Liver (tissue), 9 donors: ENCODE data around the gene CIZ1. TPM values are rescaled to one million over a fixed set of nuclear protein-coding genes. Genes with fewer than 3 reads are reported as not detected.

Source experiments
- DNase-seq: peaks from one replicate; pipeline ENCODE4 v3.0.0-alpha.2; 2017; ENCODE audit warnings: low spot score
- H3K27ac ChIP-seq, 2 donors: one replicate each; pipeline ENCODE4 v1.7.0; 2013; ENCODE audit warnings: inconsistent platforms in 2 of 2, low read length in 2 of 2, control low read depth in 1 of 2, low read depth in 1 of 2, mild to moderate bottlenecking in 1 of 2
- H3K27me3 ChIP-seq, 4 donors: one replicate each; pipeline versions ENCODE4 v1.6.1 to v1.7.0; 2013; ENCODE audit warnings: low read length in 3 of 4, inconsistent platforms in 1 of 4, mild to moderate bottlenecking in 1 of 4, moderate library complexity in 1 of 4; ENCODE audit not compliant: control insufficient read depth in 4 of 4, insufficient read depth in 4 of 4
- H3K36me3 ChIP-seq, 4 donors: one replicate each; pipeline versions ENCODE4 v1.6.1 to v1.7.0; 2013; ENCODE audit warnings: low read length in 3 of 4, mild to moderate bottlenecking in 3 of 4, low read depth in 1 of 4, moderate library complexity in 1 of 4; ENCODE audit not compliant: control insufficient read depth in 4 of 4, insufficient read depth in 3 of 4
- H3K4me1 ChIP-seq, 4 donors: one replicate each; pipeline versions ENCODE4 v1.6.1 to v1.7.0; 2013; ENCODE audit warnings: low read length in 3 of 4, mild to moderate bottlenecking in 3 of 4, moderate library complexity in 1 of 4; ENCODE audit not compliant: control insufficient read depth in 4 of 4, insufficient read depth in 4 of 4
- H3K4me3 ChIP-seq, 3 donors: one replicate each; pipeline versions ENCODE4 v1.6.1 to v1.7.0; 2013; ENCODE audit warnings: low read length in 3 of 3, control low read depth in 1 of 3, low read depth in 1 of 3, mild to moderate bottlenecking in 1 of 3
- H3K9ac ChIP-seq, 2 donors: one replicate each; pipeline ENCODE4 v1.7.0; 2013; ENCODE audit warnings: low read length in 2 of 2, mild to moderate bottlenecking in 2 of 2, moderate library complexity in 2 of 2, control low read depth in 1 of 2, low read depth in 1 of 2
- H3K9me3 ChIP-seq, 4 donors: one replicate each; pipeline versions ENCODE4 v1.6.1 to v1.7.0; 2013; ENCODE audit warnings: low read length in 3 of 4; ENCODE audit not compliant: control insufficient read depth in 4 of 4
- ATF3 ChIP-seq: IDR thresholded peaks from 2 replicates; pipeline ENCODE4 v1.6.1; 2016; ENCODE audit warnings: antibody characterized with exemption
- EGR1 ChIP-seq, 2 donors: IDR thresholded peaks; 2 replicates each; pipeline ENCODE4 v1.6.1; 2016 to 2018; ENCODE audit warnings: antibody characterized with exemption in 2 of 2, low read depth in 2 of 2
- FOXA1 ChIP-seq: IDR thresholded peaks from 2 replicates; pipeline ENCODE4 v1.6.1; 2016; ENCODE audit warnings: antibody characterized with exemption
- FOXA2 ChIP-seq: IDR thresholded peaks from 2 replicates; pipeline ENCODE4 v1.6.1; 2016; ENCODE audit warnings: antibody characterized with exemption
- GABPA ChIP-seq, 2 donors: IDR thresholded peaks in 1 of 2; conservative IDR thresholded peaks in 1 of 2; 2 replicates each; pipeline ENCODE4 v1.6.1; 2016; ENCODE audit warnings: antibody characterized with exemption in 2 of 2, mild to moderate bottlenecking in 1 of 2, moderate library complexity in 1 of 2
- HNF4A ChIP-seq, 2 donors: conservative IDR thresholded peaks; 2 replicates each; pipeline ENCODE4 v1.6.1; 2016; ENCODE audit warnings: antibody characterized with exemption in 2 of 2, mild to moderate bottlenecking in 2 of 2
- HNF4G ChIP-seq: IDR thresholded peaks from 2 replicates; pipeline ENCODE4 v1.6.1; 2016; ENCODE audit warnings: antibody characterized with exemption
- JUND ChIP-seq, 2 donors: IDR thresholded peaks; 2 replicates each; pipeline ENCODE4 v1.6.1; 2016; ENCODE audit warnings: antibody characterized with exemption in 2 of 2
- NR2F2 ChIP-seq: IDR thresholded peaks from 2 replicates; pipeline ENCODE4 v1.6.1; 2016; ENCODE audit warnings: antibody characterized with exemption
- RAD21 ChIP-seq, 2 donors: IDR thresholded peaks; 2 replicates each; pipeline ENCODE4 v1.6.1; 2016; ENCODE audit warnings: antibody characterized with exemption in 2 of 2, mild to moderate bottlenecking in 2 of 2
- SP1 ChIP-seq: IDR thresholded peaks from 2 replicates; pipeline ENCODE4 v1.6.1; 2018; ENCODE audit warnings: antibody characterized with exemption, mild to moderate bottlenecking
- TAF1 ChIP-seq: conservative IDR thresholded peaks from 2 replicates; pipeline ENCODE4 v1.6.1; 2016; ENCODE audit warnings: antibody characterized with exemption, mild to moderate bottlenecking
- YY1 ChIP-seq: IDR thresholded peaks from 2 replicates; pipeline ENCODE4 v1.6.1; 2016; ENCODE audit warnings: antibody characterized with exemption, mild to moderate bottlenecking
- ZBTB33 ChIP-seq: IDR thresholded peaks from 2 replicates; pipeline ENCODE4 v1.6.1; 2016; ENCODE audit warnings: antibody characterized with exemption
- WGBS: extraction: QIAGEN DNeasy Blood & Tissue Kit; methylation state at CpG from one replicate; pipeline ENCODE4 v1.1.7; 2013; 5-methylcytosine and 5-hydroxymethylcytosine counted together
- polyA plus RNA-seq, 2 donors: library from polyadenylated mRNA; stranded (reverse) in 1 of 2; unstranded in 1 of 2; fragments of 200-250 nt in 1 of 2; fragments of >200 nt in 1 of 2; fragmentation: Nextera tagmentation in 1 of 2; extraction: Ambion mirVana in 1 of 2; gene quantifications; one replicate each; pipeline versions ENCODE4 v1.2.1 to v1.2.3, GENCODE V29; 2013 to 2015
- total RNA-seq, 2 donors: library from RNA; depleted of rRNA; stranded (reverse); fragments of >200 nt; gene quantifications; one replicate each; pipeline ENCODE4 v1.2.3, GENCODE V29; 2014
- TF ChIP-seq, protein P1 (sequence below): fragments of 150-350 bp; IDR thresholded peaks from 2 replicates; pipeline ENCODE4 v1.5.1; 2017; ENCODE audit warnings: improper control_type of control experiment, low read depth, low read length; ENCODE audit not compliant: missing input control
- TF ChIP-seq, protein P2 (sequence below): IDR thresholded peaks from 2 replicates; pipeline ENCODE4 v1.6.1; 2016; ENCODE audit warnings: antibody characterized with exemption
- donor health status: healthy.
- donor health status: healthy.
- donor health status: healthy.
- donor health status: healthy.
- donor health status: healthy.

The CIZ1 gene
- total and polyA plus RNA-seq, 4 donors, result 12.5 to 15.5 (median 13.7) TPM

DNA sequence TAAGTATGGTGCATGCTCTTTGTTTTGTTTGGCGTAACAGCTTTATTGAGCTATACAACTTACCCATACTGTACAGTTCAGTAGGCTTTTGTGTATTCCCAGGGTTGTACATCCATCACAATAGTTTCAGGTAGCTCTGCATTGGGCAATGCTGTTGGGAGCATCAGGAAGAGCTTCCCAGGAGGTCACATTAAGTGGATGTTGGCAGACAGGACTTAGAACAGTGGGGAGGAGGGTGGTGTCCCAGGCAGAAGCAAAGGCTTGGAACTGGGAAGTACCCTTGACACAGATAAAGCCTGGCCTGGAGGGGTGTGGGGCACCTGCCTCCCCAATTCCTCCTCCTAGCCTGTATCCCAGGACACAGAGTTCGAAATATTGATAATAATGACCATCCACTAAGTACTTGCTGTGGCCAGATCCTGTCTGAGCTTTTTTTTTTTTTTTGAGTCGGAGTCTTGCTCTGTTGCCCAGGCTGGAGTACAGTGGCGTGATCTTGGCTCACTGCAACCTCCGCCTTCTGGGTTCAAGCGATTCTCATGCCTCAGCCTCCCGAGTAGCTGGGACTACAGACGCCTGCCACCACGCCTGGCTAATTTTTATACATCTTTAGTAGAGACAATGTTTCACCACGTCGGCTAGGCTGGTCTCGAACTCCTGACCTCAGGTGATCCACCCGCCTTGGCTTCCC, 30.0 kb downstream of the CIZ1 start:
- Histone ChIP-seq H3K27me3 (no peaks in the 10 kb centered on the region), H3K36me3 (peaks cover 0 to 16% (median 7%) of the 10 kb centered on the region in 4 donors), H3K4me3 (no peak overlapping the region), H3K27ac (no peak overlapping the region), H3K4me1 (peaks cover 3 to 16% (median 7%) of the 10 kb centered on the region in 4 donors), H3K9ac (peak overlapping the region in 1 of 2 donors; percentile 31), H3K9me3 (no peaks in the 10 kb centered on the region)
- no peak for DNase-seq
- whole genome bisulfite sequencing, result 96% methylated on average over 13 of the region's 13 CpGs
- TF ChIP-seq, protein P1, sequence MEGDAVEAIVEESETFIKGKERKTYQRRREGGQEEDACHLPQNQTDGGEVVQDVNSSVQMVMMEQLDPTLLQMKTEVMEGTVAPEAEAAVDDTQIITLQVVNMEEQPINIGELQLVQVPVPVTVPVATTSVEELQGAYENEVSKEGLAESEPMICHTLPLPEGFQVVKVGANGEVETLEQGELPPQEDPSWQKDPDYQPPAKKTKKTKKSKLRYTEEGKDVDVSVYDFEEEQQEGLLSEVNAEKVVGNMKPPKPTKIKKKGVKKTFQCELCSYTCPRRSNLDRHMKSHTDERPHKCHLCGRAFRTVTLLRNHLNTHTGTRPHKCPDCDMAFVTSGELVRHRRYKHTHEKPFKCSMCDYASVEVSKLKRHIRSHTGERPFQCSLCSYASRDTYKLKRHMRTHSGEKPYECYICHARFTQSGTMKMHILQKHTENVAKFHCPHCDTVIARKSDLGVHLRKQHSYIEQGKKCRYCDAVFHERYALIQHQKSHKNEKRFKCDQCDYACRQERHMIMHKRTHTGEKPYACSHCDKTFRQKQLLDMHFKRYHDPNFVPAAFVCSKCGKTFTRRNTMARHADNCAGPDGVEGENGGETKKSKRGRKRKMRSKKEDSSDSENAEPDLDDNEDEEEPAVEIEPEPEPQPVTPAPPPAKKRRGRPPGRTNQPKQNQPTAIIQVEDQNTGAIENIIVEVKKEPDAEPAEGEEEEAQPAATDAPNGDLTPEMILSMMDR, result no peak
- TF ChIP-seq RAD21 (IDR thresholded peaks at IDR 0.05) (no peak), SP1 (no peak), GABPA (IDR thresholded peaks at IDR 0.05 in 1 of 2, conservative IDR thresholded peaks at IDR 0.05 in 1 of 2) (no peak), HNF4G (no peak), JUND (IDR thresholded peaks at IDR 0.05) (no peak), TAF1 (no peak), ZBTB33 (no peak), FOXA2 (no peak), FOXA1 (no peak), ATF3 (no peak), EGR1 (IDR thresholded peaks at IDR 0.05; ENCODE audit: low read depth in 2 of 2) (no peak), HNF4A (conservative IDR thresholded peaks at IDR 0.05) (no peak), YY1 (no peak), NR2F2 (no peak)
- TF ChIP-seq, protein P2, sequence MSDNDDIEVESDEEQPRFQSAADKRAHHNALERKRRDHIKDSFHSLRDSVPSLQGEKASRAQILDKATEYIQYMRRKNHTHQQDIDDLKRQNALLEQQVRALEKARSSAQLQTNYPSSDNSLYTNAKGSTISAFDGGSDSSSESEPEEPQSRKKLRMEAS, result no peak

- no peaks in the 10 kb centered on the region for H3K27me3 ChIP-seq
- no peak overlapping the region for H3K9ac ChIP-seq
- peaks cover 3 to 16% (median 7%) of the 10 kb centered on the region in 4 donors for H3K4me1 ChIP-seq
- no peak for TF ChIP-seq NR2F2
- TF ChIP-seq RAD21 (IDR thresholded peaks at IDR 0.05), result no peak
- TF ChIP-seq HNF4A (conservative IDR thresholded peaks at IDR 0.05), result no peak
- TF ChIP-seq ZBTB33, result no peak
- no peaks in the 10 kb centered on the region for H3K9me3 ChIP-seq
- WGBS, result 2% methylated on average over 23 of the region's 23 CpGs
- DNase-seq, result no peak
- peaks cover 0 to 14% (median 3%) of the 10 kb centered on the region in 4 donors for H3K36me3 ChIP-seq
- peak overlapping the region in 1 of 2 donors; percentile 44 for H3K27ac ChIP-seq
- peak overlapping the region; percentile 58 to 81 (median 61) for H3K4me3 ChIP-seq
These were observed 30.8 kb downstream of the CIZ1 start for GRCh38 chr9:128160603-128160987.
